GM10248 (cell line): Measurements from ENCODE around the gene MSI2.

Experiments
- CTCF ChIA-PET: fragments of 300-600 bp; sonication (Branson Sonifier 250); formaldehyde crosslinking; extraction: SDS; loops from one replicate; lab custom pipeline; 2021; ENCODE audit warnings: antibody characterized with exemption; lab: Yijun Ruan, JAX
- POLR2A ChIA-PET: fragments of 350-650 bp; sonication (Branson Sonifier 250); formaldehyde crosslinking; extraction: SDS; loops from one replicate; lab custom pipeline; 2020; ENCODE audit warnings: antibody characterized with exemption; lab: Yijun Ruan, JAX
- DNase-seq: peaks from one replicate; pipeline ENCODE4 v3.0.0; 2012; ENCODE audit errors: extremely low spot score
- CTCF ChIP-seq: IDR thresholded peaks from 2 replicates; pipeline ENCODE4 v1.5.1; 2012; ENCODE audit warnings: mild to moderate bottlenecking, low read depth; ENCODE audit errors: extremely low read depth, missing control alignments, control extremely low read depth

Gene MSI2

GRCh38 chr17:57652811-57653210 lies 396.5 kb downstream of the MSI2 start:
- no peak for TF ChIP-seq CTCF
- ChIA-PET POLR2A (no interaction called here), CTCF (interaction anchor here (6.8 kb wide), 1 partner anchor 19 kb away, joined by 21 read pairs; no protein-coding TSS in a partner anchor)
- no peak for DNase-seq

GRCh38 chr17:57653279-57653678 lies 397.0 kb downstream of the MSI2 start:
- ChIA-PET CTCF (interaction anchor here (6.8 kb wide), 1 partner anchor 18 kb away, joined by 21 read pairs; no protein-coding TSS in a partner anchor), POLR2A (no interaction called here)
- no peak for DNase-seq
- TF ChIP-seq CTCF, result no peak

GRCh38 chr17:57654040-57654775 lies 397.9 kb downstream of the MSI2 start:
- POLR2A ChIA-PET, result no interaction called here
- no peak for DNase-seq
- CTCF ChIA-PET, result interaction anchor here (6.8 kb wide), 1 partner anchor 18 kb away, joined by 21 read pairs; no protein-coding TSS in a partner anchor
- TF ChIP-seq CTCF, result no peak

- ChIA-PET CTCF (interaction anchor here (1.2 to 6.8 kb wide), 3 partner anchors 10 to 16 kb away, joined by 4 to 21 read pairs (median 4); no protein-coding TSS in a partner anchor), POLR2A (interaction anchor here (0.7 kb wide), 1 partner anchor 16 kb away, joined by 9 read pairs; no protein-coding TSS in a partner anchor)
- DNase-seq, result no peak
- TF ChIP-seq CTCF, result no peak
Measured at GRCh38 chr17:57655553-57655952, 399.2 kb downstream of the MSI2 start.

- CTCF ChIA-PET, result interaction anchor here (1.0 to 2.9 kb wide), 3 partner anchors 15 to 413 kb away, joined by 3 to 16 read pairs (median 3); no protein-coding TSS in a partner anchor
Measured at GRCh38 chr17:57657211-57657610, 400.9 kb downstream of the MSI2 start.

More at GRCh38 chr17:57657211-57657610, 400.9 kb downstream of the MSI2 start:
- DNase-seq, result no peak
- POLR2A ChIA-PET, result no interaction called here
- TF ChIP-seq CTCF, result no peak
